Measurements from ENCODE around the gene PCMTD2. TPM values are rescaled to one million over a fixed set of nuclear protein-coding genes. Genes with fewer than 3 reads are reported as not detected.

PCMTD2 gene
- total RNA-seq, 1 donor from 2014 or later, result 101 TPM

- Mint-ChIP-seq H3K27ac (peak overlapping the region; percentile 44), H3K4me1 (ENCODE audit: unreplicated experiment) (peaks cover 19% of the 10 kb centered on the region), H3K9me3 (no peaks in the 10 kb centered on the region), H3K27me3 (peaks cover 12% of the 10 kb centered on the region), H3K36me3 (no peaks in the 10 kb centered on the region), H3K4me3 (no peak overlapping the region)
- no peak for TF ChIP-seq CTCF (conservative IDR thresholded peaks at IDR 0.05)
- DNase-seq (ENCODE audit: extremely low spot score, unreplicated experiment), result no peak
Observed at GRCh38 chr20:64224351-64225170, 31.0 kb upstream of the PCMTD2 start.

- no peak for DNase-seq (ENCODE audit: extremely low spot score, unreplicated experiment)
- Mint-ChIP-seq H3K9me3 (no peaks in the 10 kb centered on the region), H3K27me3 (peaks cover 12% of the 10 kb centered on the region), H3K27ac (peak overlapping the region; percentile 39), H3K4me1 (ENCODE audit: unreplicated experiment) (peaks cover 19% of the 10 kb centered on the region), H3K4me3 (no peak overlapping the region), H3K36me3 (no peaks in the 10 kb centered on the region)
- TF ChIP-seq CTCF (conservative IDR thresholded peaks at IDR 0.05), result no peak
Observed at GRCh38 chr20:64225171-64225595, 30.4 kb upstream of the PCMTD2 start.

- no peaks in the 10 kb centered on the region for H3K9me3 Mint-ChIP-seq
- H3K27ac Mint-ChIP-seq, result no peak overlapping the region
- H3K36me3 Mint-ChIP-seq, result no peaks in the 10 kb centered on the region
- no peak overlapping the region for H3K4me3 Mint-ChIP-seq
- peaks cover 19% of the 10 kb centered on the region for H3K4me1 Mint-ChIP-seq (ENCODE audit: unreplicated experiment)
- H3K27me3 Mint-ChIP-seq, result peaks cover 12% of the 10 kb centered on the region
- DNase-seq (ENCODE audit: extremely low spot score, unreplicated experiment), result no peak
- TF ChIP-seq CTCF (conservative IDR thresholded peaks at IDR 0.05), result no peak
Observed at GRCh38 chr20:64225828-64226598, 29.5 kb upstream of the PCMTD2 start.

- peaks cover 12% of the 10 kb centered on the region for H3K27me3 Mint-ChIP-seq
- no peak overlapping the region for H3K27ac Mint-ChIP-seq
Observed at GRCh38 chr20:64226686-64227580, 28.6 kb upstream of the PCMTD2 start.

More at GRCh38 chr20:64226686-64227580, 28.6 kb upstream of the PCMTD2 start:
- H3K4me1 Mint-ChIP-seq (ENCODE audit: unreplicated experiment), result peaks cover 19% of the 10 kb centered on the region
- no peak overlapping the region for H3K4me3 Mint-ChIP-seq
- TF ChIP-seq CTCF (conservative IDR thresholded peaks at IDR 0.05), result no peak
- H3K36me3 Mint-ChIP-seq, result no peaks in the 10 kb centered on the region
- DNase-seq (ENCODE audit: extremely low spot score, unreplicated experiment), result no peak
- H3K9me3 Mint-ChIP-seq, result no peaks in the 10 kb centered on the region

All from type B pancreatic cell (in vitro differentiated cells).